ENCODE measurements around the gene COPS2. TPM values are rescaled to one million over a fixed set of nuclear protein-coding genes. Genes with fewer than 3 reads are reported as not detected.

Gene COPS2
- total RNA-seq, 1 experiment from 2014 or later: 88.3 TPM

DNA sequence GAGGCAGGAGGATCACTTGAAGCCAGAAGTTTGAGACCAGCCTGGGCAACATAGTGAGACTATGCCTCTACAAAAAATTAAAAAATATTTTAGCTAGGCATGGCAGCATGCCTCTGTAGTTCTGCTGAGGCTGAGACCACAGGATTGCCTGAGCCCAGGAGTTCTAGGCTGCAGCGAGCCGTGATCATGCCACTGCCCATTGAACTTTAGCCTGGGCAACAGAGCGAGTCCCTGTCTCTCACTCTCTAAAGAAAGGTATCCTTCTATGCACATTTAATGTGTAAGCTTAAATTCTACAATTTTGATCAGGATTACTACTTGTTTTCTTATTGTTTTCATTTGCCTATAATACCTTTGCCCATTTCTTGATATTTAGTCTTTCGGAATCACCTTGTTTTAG, 41.5 kb upstream of the COPS2 start:
- H2AK5ac ChIP-seq (ENCODE audit: insufficient read length, low read length): no peak overlapping the region
- no peak overlapping the region for H3T11ph ChIP-seq (ENCODE audit: low read length)
- no peak overlapping the region for H4K91ac ChIP-seq (ENCODE audit: insufficient read length, low read depth, low read length)
- no peak overlapping the region for H2AFZ ChIP-seq (ENCODE audit: low read length)
- no peak overlapping the region for H3K27ac ChIP-seq (ENCODE audit: insufficient read length, low read depth, low read length)
- no peaks in the 10 kb centered on the region; the same call in 1 of the 2 replicates for H3K4me1 ChIP-seq (ENCODE audit: insufficient read depth, low read length)
- no peak overlapping the region for H3K23ac ChIP-seq (ENCODE audit: insufficient read length, low read depth, low read length)
- no peak overlapping the region for H2BK20ac ChIP-seq (ENCODE audit: low read depth, low read length, poor library complexity, severe bottlenecking)
- no peak overlapping the region for H2BK5ac ChIP-seq (ENCODE audit: insufficient read length, low read length)
- TF ChIP-seq, protein P1, sequence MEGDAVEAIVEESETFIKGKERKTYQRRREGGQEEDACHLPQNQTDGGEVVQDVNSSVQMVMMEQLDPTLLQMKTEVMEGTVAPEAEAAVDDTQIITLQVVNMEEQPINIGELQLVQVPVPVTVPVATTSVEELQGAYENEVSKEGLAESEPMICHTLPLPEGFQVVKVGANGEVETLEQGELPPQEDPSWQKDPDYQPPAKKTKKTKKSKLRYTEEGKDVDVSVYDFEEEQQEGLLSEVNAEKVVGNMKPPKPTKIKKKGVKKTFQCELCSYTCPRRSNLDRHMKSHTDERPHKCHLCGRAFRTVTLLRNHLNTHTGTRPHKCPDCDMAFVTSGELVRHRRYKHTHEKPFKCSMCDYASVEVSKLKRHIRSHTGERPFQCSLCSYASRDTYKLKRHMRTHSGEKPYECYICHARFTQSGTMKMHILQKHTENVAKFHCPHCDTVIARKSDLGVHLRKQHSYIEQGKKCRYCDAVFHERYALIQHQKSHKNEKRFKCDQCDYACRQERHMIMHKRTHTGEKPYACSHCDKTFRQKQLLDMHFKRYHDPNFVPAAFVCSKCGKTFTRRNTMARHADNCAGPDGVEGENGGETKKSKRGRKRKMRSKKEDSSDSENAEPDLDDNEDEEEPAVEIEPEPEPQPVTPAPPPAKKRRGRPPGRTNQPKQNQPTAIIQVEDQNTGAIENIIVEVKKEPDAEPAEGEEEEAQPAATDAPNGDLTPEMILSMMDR (conservative IDR thresholded peaks at IDR 0.05): no peak
- no peak overlapping the region for H3K9ac ChIP-seq (ENCODE audit: extremely low read depth, insufficient read length, low read length)
- no peak overlapping the region for H3K4ac ChIP-seq (ENCODE audit: low read depth, low read length)
- no peak overlapping the region for H2BK120ac ChIP-seq (ENCODE audit: low read depth, low read length, poor library complexity, severe bottlenecking)
- H2BK15ac ChIP-seq (ENCODE audit: low read depth, low read length): no peak overlapping the region
- no peaks in the 10 kb centered on the region for H3K9me3 ChIP-seq (ENCODE audit: control insufficient read depth, low read depth, low read length)
- no peak for DNase-seq
- H4K20me1 ChIP-seq (ENCODE audit: control insufficient read depth, insufficient read depth, insufficient read length): no peaks in the 10 kb centered on the region
- H3K79me2 ChIP-seq (ENCODE audit: insufficient read depth, low read length): no peaks in the 10 kb centered on the region
- H3K4me2 ChIP-seq (ENCODE audit: insufficient read depth, insufficient read length, low read length): no peak overlapping the region
- Mint-ChIP-seq H3K27ac (no peak overlapping the region), H3K9me3 (no peaks in the 10 kb centered on the region), H3K36me3 (ENCODE audit: insufficient read depth in 1 of 3, low read depth in 3 of 3) (no peaks in the 10 kb centered on the region), H3K4me1 (peaks cover 2 to 3% of the 10 kb centered on the region in 2 experiments; a peak in 3 of 4 replicates), H3K4me3 (no peak overlapping the region), H3K27me3 (ENCODE audit: low read depth) (no peaks in the 10 kb centered on the region)
- H4K5ac ChIP-seq (ENCODE audit: insufficient read length, low read depth, low read length): no peak overlapping the region
- H2BK12ac ChIP-seq (ENCODE audit: insufficient read length, low read depth, low read length): no peak overlapping the region
- no peaks in the 10 kb centered on the region for H3K23me2 ChIP-seq (ENCODE audit: insufficient read length, low read depth, low read length, poor library complexity, severe bottlenecking)
- H3K27me3 ChIP-seq (ENCODE audit: insufficient read depth, low read length): no peaks in the 10 kb centered on the region
- H4K8ac ChIP-seq (replicated peaks; ENCODE audit: insufficient read length, low read depth, low read length): no peak overlapping the region
- no peaks in the 10 kb centered on the region for H3K79me1 ChIP-seq (ENCODE audit: insufficient read depth, low read depth, low read length, poor library complexity, severe bottlenecking)
- no CpG with 5 or more reads among the region's 4 CpGs for WGBS (ENCODE audit: extremely low coverage, insufficient read length, low lambda C conversion rate)
- no peak overlapping the region for H3K14ac ChIP-seq (ENCODE audit: insufficient read depth, low read length)
- no peak overlapping the region for H3K56ac ChIP-seq (ENCODE audit: insufficient read length, low read depth, low read length)
- H3K18ac ChIP-seq (ENCODE audit: insufficient read length, low read depth, low read length): no peak overlapping the region

Measured in H9 (cell line).